K562 (cell line): ENCODE measurements around the gene SLC35E2B.
"Not testable (repeated sequence)": the region's sequence is repeated elsewhere in the genome, so short reads cannot be mapped to it uniquely, and the experiment has no call there.

Experiments used
- BHLHE40 ChIP-seq: IDR thresholded peaks from 2 replicates; pipeline ENCODE4 v1.6.1; 2011; ENCODE audit warnings: low read length, improper control_type of control experiment
- BRCA1 ChIP-seq, 2 experiments: fragments of 450-650 bp in 1 of 2; sonication (generic) in 1 of 2; formaldehyde crosslinking in 1 of 2; IDR thresholded peaks; 2 replicates each; pipeline versions ENCODE4 v1.5.0 to v1.6.1; 2017 to 2020; ENCODE audit warnings: mild to moderate bottlenecking in 1 of 2, missing genetic modification reagents in 1 of 2
- EP300 ChIP-seq: IDR thresholded peaks from 2 replicates; pipeline ENCODE4 v1.6.1; 2012; ENCODE audit warnings: low read length, improper control_type of control experiment
- EZH2 ChIP-seq: IDR thresholded peaks from 2 replicates; pipeline ENCODE4 v1.6.1; 2012; ENCODE audit warnings: low read depth, mild to moderate bottlenecking, inconsistent platforms, low read length, borderline replicate concordance
- HDAC6 ChIP-seq: IDR thresholded peaks from 2 replicates; pipeline ENCODE4 v1.6.1; 2012; ENCODE audit warnings: low read depth, mild to moderate bottlenecking, control low read depth, inconsistent platforms, low read length, moderate library complexity
- RAD21 ChIP-seq, 2 experiments: fragments of 250-450 bp in 1 of 2; fragments of 450-650 bp in 1 of 2; sonication (Bioruptor Pico) in 1 of 2; formaldehyde crosslinking in 1 of 2; IDR thresholded peaks in 1 of 2; conservative IDR thresholded peaks in 1 of 2; 2 replicates each; pipeline versions ENCODE4 v1.4.0 to v1.8.0; 2020 to 2022; ENCODE audit warnings: mild to moderate bottlenecking in 2 of 2, moderate library complexity in 1 of 2
- RBBP5 ChIP-seq: fragments of 200-600 bp; sonication (generic); IDR thresholded peaks from 2 replicates; pipeline ENCODE4 v1.6.1; 2012; ENCODE audit warnings: borderline replicate concordance, mild to moderate bottlenecking, low read length, control low read depth, inconsistent platforms; ENCODE audit not compliant: insufficient read depth, poor library complexity, severe bottlenecking
- RCOR1 ChIP-seq, 2 experiments: IDR thresholded peaks; 2 replicates each; pipeline ENCODE4 v1.6.1; 2012; ENCODE audit warnings: low read depth in 2 of 2, low read length in 2 of 2, borderline replicate concordance in 1 of 2, improper control_type of control experiment in 1 of 2
- TEAD4 ChIP-seq, 2 experiments: sonication (generic) in 1 of 2; formaldehyde crosslinking in 1 of 2; IDR thresholded peaks; 2 replicates each; pipeline versions ENCODE4 v1.6.1 to v1.8.0; 2012 to 2022; ENCODE audit warnings: borderline replicate concordance in 1 of 2, inconsistent platforms in 1 of 2, low read length in 1 of 2, mild to moderate bottlenecking in 1 of 2, missing genetic modification reagents in 1 of 2
- ZNF3 ChIP-seq: fragments of 250-450 bp; sonication (Bioruptor Pico); IDR thresholded peaks from 2 replicates; pipeline ENCODE4 v1.5.0; 2021; ENCODE audit warnings: mild to moderate bottlenecking, moderate library complexity
- TF ChIP-seq, protein P1 (sequence below), 3 experiments: IDR thresholded peaks in 2 of 3; conservative IDR thresholded peaks in 1 of 3; 2 replicates each; pipeline ENCODE4 v1.5.1; 2011 to 2012; ENCODE audit warnings: low read length in 3 of 3, mild to moderate bottlenecking in 3 of 3, control low read depth in 2 of 3, improper control_type of control experiment in 1 of 3, inconsistent platforms in 1 of 3, low read depth in 1 of 3, mixed read lengths in 1 of 3, moderate library complexity in 1 of 3; ENCODE audit not compliant: insufficient read depth in 2 of 3

- TF ChIP-seq, protein P1, sequence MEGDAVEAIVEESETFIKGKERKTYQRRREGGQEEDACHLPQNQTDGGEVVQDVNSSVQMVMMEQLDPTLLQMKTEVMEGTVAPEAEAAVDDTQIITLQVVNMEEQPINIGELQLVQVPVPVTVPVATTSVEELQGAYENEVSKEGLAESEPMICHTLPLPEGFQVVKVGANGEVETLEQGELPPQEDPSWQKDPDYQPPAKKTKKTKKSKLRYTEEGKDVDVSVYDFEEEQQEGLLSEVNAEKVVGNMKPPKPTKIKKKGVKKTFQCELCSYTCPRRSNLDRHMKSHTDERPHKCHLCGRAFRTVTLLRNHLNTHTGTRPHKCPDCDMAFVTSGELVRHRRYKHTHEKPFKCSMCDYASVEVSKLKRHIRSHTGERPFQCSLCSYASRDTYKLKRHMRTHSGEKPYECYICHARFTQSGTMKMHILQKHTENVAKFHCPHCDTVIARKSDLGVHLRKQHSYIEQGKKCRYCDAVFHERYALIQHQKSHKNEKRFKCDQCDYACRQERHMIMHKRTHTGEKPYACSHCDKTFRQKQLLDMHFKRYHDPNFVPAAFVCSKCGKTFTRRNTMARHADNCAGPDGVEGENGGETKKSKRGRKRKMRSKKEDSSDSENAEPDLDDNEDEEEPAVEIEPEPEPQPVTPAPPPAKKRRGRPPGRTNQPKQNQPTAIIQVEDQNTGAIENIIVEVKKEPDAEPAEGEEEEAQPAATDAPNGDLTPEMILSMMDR (IDR thresholded peaks at IDR 0.05 in 2 of 3, conservative IDR thresholded peaks at IDR 0.05 in 1 of 3; ENCODE audit: insufficient read depth in 2 of 3, low read depth in 1 of 3, low read length in 3 of 3), result not testable (repeated sequence)
- not testable (repeated sequence) for TF ChIP-seq EZH2; BHLHE40; TEAD4 (IDR thresholded peaks at IDR 0.05; ENCODE audit: low read length); TEAD4 (CRISPR knock-in tag; IDR thresholded peaks at IDR 0.05; ENCODE audit: borderline replicate concordance); EP300; RBBP5; BRCA1 (IDR thresholded peaks at IDR 0.05); BRCA1 (CRISPR knock-in tag; IDR thresholded peaks at IDR 0.05); ZNF3 (CRISPR knock-in tag); RCOR1 (IDR thresholded peaks at IDR 0.05; ENCODE audit: borderline replicate concordance in 1 of 2, low read depth in 2 of 2, low read length in 2 of 2); RAD21 (CRISPR knock-in tag; conservative IDR thresholded peaks at IDR 0.05 in 1 of 2, IDR thresholded peaks at IDR 0.05 in 1 of 2); HDAC6
Observed at GRCh38 chr1:1726088-1726487, 33.5 kb upstream of the SLC35E2B start.
